HG03354 (cell line): ENCODE results near the gene TIGD7.
"Not testable (repeated sequence)": the region's sequence is repeated elsewhere in the genome, so short reads cannot be mapped to it uniquely, and the experiment has no call there.

ENCODE experiments used
- ATAC-seq: cut with Tn5 transposase; IDR thresholded peaks from one replicate; pipeline ENCODE4 v1.9.1; 2021; ENCODE audit warnings: mild to moderate bottlenecking; ENCODE audit not compliant: unreplicated experiment, poor library complexity, severe bottlenecking

TIGD7 gene

DNA sequence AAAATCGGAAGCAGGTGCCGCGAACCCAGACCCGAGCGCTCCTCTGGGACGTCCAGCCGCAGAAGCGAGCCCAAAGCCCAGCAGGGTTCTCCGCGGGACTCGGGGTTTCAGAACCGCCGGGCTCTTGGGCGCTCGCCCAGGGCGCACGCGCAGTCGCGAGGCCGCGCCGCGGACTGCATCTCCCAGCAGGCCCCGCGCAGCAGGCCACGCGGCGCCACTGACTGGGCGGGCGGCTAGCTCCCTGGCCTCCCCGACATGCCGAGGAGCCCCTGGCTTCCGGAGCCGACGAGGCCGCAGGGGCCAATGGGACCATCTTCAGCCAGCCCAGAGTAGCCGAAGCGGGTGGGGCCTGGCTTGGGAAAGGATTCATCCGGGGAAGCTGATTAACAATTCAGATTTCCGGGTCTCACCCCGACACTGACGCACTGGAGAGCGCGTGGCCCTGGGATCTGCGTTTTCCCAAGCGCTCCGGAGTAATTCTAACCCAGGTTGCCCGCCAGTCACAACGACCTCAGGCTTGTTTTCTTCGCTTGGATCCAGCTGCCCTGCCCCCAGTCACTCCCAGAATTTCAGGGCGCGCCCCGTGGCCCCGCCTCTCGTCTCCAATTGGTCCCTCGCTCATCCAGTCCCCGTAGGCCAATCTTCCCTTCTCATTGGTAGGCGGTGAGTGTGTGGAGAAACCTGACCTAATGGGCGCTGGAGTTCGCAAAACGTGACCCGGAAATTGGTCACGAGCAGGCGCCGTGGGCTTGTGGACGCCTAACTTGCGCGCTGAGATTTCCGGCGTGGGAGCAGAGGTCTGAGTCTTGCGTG, 22.3 kb downstream of the TIGD7 start, which contains the start of gene ZNF263:
Gene ZNF263, plus strand, starts transcription at position 762 of the 813 bp plus-strand sequence. CDS start 328 bp downstream, outside the sequence.
- ATAC-seq, result peak; percentile 86

- peak; percentile 36 for ATAC-seq
Measured at GRCh38 chr16:3282103-3282729, 23.0 kb downstream of the TIGD7 start.

GRCh38 chr16:3281222-3281820, 23.9 kb downstream of the TIGD7 start:
- ATAC-seq, result no peak

GRCh38 chr16:3276679-3277078, 28.6 kb downstream of the TIGD7 start:
- no peak for ATAC-seq

DNA sequence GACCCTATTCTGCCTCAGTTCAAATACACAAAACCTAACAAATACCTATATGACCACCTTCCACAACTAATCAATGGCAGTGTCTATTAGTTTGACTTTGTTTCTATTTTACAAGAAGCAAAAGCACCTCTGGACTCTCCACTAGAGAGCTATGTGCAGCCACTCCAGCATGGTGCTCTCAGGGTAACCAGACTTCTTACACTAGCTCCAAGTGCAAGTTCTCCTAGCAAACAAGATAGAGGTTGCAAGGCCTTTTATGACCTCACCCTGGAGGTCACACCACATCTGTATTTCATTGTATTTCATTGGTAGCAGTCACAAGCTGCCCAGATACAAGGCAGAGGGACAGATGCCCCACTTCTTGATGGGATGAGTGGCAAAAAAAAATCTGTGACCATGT, 30.3 kb downstream of the TIGD7 start:
- no peak for ATAC-seq

GRCh38 chr16:3274490-3274889, 30.7 kb downstream of the TIGD7 start:
- no peak for ATAC-seq

DNA sequence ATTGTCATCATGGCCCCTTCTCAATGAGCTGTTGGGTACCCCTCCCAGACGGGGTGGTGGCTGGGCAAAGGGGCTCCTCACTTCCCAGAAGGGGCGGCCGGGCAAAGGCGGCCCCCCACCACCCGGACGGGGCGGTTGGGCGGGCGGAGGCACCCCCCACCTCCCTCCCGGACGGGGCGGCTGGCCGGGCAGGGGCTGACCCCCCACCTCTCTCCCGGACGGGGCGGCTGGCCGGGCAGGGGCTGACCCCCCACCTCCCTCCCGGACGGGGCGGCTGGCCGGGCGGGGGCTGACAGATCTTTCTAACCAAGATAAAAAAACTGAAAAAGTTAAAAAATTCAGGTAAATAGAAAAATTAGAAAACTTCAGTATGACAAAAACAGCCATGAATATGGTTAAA, 33.9 kb downstream of the TIGD7 start:
- not testable (repeated sequence) for ATAC-seq

GRCh38 chr16:3270718-3271117, 34.5 kb downstream of the TIGD7 start:
- ATAC-seq, result not testable (repeated sequence)

GRCh38 chr16:3268294-3268693, 36.9 kb downstream of the TIGD7 start:
- no peak for ATAC-seq

DNA sequence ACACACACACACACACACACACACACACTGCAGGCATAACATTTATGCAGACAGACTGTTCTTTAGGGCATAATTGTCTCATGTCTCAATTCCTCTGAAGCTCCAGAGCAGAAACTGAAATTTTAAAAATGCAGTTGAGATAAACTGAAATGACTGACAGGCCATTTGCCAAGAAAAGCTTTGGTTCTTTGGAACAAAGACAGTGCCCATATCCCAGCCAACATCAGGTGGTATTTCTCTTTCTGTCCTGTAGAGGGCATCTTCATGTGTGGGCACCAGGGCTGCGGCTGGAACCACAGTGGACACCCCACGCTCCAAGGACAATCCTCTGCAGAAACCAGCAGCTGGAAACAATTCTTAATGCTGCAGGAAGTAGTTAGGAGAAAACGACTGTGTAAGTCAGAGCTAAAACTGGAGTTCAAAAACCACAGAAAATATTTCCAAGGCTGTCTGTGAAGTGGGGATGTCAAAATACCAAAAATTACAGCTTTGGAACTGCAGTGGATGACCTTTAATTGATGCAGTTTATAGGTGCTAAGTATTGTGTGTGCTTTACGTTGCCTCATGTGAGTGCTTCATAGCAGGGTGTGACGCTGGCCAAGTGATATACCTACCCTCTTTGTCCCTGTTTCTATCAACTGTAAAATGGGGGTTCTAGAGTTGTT, 38.2 kb downstream of the TIGD7 start:
- ATAC-seq, result no peak

- peak; percentile 77 for ATAC-seq
Measured at GRCh38 chr16:3264137-3265036, 40.8 kb downstream of the TIGD7 start.

DNA sequence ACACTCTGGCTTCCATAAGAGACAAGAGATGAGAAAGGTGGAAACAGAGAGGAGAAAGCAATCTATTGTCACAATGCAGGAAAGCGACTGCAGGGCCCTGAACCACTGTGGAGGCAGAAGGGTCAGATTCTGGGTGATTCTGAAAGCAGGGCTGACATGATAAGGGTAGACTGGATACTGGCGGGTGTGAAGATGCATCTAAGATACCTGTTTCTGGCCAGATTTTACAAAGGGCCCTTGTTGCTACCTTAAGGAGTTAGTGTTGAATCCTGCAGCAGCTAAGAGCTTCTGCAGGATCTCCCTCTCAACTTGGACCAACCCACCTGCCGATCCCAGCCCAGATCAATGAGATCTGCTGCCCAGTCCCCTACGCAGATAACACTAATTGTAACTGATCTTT, 42.7 kb downstream of the TIGD7 start:
- no peak for ATAC-seq

- ATAC-seq, result no peak
Measured at GRCh38 chr16:3259836-3260235, 45.4 kb downstream of the TIGD7 start.

GRCh38 chr16:3256866-3257465, 48.3 kb downstream of the TIGD7 start:
- ATAC-seq, result no peak

DNA sequence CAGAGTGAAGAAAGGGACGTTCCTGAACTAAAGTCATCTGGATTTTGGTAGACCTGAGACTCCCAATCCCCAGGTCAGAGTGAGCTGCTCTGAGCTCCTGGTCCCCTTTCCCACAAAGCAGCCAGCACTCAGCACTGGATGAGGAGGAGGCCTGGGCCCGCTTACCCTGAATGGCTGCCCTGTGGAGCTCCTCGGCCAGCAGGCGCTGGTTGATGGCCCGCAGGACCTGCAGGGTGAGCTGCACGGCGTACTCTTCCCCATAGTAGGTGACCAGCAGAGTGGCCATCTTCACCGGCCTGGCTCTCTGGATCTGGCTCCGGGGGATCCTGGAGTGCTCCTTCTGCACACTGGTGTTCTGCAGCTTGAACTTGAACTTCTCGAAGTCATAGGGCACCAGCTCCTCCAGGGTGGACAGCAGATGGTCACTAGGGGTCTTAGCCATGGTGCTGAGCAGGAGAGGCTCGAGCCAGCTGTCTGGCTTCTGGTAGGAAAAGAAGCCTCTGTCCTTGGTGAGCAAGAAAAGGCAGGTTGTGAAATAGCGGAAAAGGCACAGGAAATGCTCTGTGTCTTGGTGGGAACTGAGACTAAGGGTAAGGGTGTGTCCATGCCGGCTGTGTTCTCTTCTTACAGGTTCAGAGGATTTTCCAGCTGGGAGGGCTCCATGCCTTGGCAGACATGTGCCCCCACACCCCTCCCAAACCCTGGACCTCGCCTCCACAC, 48.9 kb downstream of the TIGD7 start, which contains the start of gene MEFV:
Gene MEFV, minus strand, starts transcription at position 488 of the 720 bp plus-strand sequence. Its CDS starts 46 bp downstream, at position 442.
- ATAC-seq, result no peak

GRCh38 chr16:3254309-3254708, 50.9 kb downstream of the TIGD7 start:
- no peak for ATAC-seq

- no peak for ATAC-seq
Measured at GRCh38 chr16:3252967-3253366, 52.3 kb downstream of the TIGD7 start.

DNA sequence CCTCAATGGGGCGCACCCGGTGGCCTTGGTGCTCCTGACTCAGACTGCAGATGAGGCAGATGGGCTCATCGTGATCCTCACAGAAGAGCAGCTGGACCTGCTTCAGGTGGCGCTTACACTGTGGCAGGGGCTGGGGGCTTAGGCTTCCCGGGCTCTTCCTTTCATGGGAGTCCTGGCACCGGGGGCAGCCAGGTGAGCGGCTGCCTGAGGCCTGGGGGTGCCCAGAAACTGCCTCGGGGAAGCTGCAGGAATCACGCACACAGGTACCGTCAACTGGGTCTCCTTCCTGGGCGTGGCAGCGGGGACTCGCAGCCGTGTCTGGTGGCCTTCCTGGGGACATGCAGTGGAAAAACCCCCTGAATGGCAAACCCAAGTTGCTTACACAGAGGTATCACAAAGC, 55.8 kb downstream of the TIGD7 start:
- ATAC-seq, result no peak
